ENCODE data around the gene EIF4G3. TPM values are rescaled to one million over a fixed set of nuclear protein-coding genes. Genes with fewer than 3 reads are reported as not detected.

The EIF4G3 gene
- total RNA-seq, 2 donors from 2014 or later, result 33.4 to 38.5 TPM

DNA sequence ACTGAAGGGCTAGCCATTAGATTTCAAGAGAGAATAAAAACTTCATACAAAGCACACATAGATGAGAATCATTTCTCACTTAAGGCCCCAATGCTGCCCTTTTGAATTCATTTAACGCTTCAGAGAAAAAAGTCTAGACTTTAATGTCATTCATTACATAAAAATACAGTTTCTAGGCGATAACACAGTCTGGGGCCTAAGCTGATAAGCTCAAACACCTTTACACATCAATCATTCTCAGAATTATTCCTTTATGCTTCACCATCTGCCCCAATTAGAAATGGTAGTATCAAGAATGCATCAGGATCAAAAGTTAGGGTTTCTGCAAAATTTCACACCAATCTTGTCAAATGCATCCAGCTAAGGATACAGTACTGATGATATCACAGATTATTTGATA is 289.5 kb downstream of the EIF4G3 start:
- Histone ChIP-seq H3K4me1 (no peaks in the 10 kb centered on the region), H3K36me3 (peaks cover 4% of the 10 kb centered on the region), H3K27me3 (no peaks in the 10 kb centered on the region), H3K27ac (no peak overlapping the region), H3K9me3 (no peaks in the 10 kb centered on the region), H3K4me3 (no peak overlapping the region)
- TF ChIP-seq, protein P1, sequence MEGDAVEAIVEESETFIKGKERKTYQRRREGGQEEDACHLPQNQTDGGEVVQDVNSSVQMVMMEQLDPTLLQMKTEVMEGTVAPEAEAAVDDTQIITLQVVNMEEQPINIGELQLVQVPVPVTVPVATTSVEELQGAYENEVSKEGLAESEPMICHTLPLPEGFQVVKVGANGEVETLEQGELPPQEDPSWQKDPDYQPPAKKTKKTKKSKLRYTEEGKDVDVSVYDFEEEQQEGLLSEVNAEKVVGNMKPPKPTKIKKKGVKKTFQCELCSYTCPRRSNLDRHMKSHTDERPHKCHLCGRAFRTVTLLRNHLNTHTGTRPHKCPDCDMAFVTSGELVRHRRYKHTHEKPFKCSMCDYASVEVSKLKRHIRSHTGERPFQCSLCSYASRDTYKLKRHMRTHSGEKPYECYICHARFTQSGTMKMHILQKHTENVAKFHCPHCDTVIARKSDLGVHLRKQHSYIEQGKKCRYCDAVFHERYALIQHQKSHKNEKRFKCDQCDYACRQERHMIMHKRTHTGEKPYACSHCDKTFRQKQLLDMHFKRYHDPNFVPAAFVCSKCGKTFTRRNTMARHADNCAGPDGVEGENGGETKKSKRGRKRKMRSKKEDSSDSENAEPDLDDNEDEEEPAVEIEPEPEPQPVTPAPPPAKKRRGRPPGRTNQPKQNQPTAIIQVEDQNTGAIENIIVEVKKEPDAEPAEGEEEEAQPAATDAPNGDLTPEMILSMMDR (IDR thresholded peaks at IDR 0.05), result no peak
- no peak for DNase-seq (ENCODE audit: low spot score)

- no peaks in the 10 kb centered on the region for H3K9me3 ChIP-seq
- TF ChIP-seq, protein P1 (IDR thresholded peaks at IDR 0.05), result no peak
- DNase-seq (ENCODE audit: low spot score), result no peak
- no peak overlapping the region for H3K27ac ChIP-seq
- no peaks in the 10 kb centered on the region for H3K27me3 ChIP-seq
- no peaks in the 10 kb centered on the region for H3K36me3 ChIP-seq
- no peak overlapping the region for H3K4me3 ChIP-seq
- H3K4me1 ChIP-seq, result no peaks in the 10 kb centered on the region
These were observed 291.6 kb downstream of the EIF4G3 start for GRCh38 chr1:20885121-20885520.

GRCh38 chr1:20884513-20884912 is 292.2 kb downstream of the EIF4G3 start:
- DNase-seq (ENCODE audit: low spot score), result no peak
- no peak overlapping the region for H3K27ac ChIP-seq
- no peaks in the 10 kb centered on the region for H3K4me1 ChIP-seq
- H3K36me3 ChIP-seq, result no peaks in the 10 kb centered on the region
- no peaks in the 10 kb centered on the region for H3K9me3 ChIP-seq
- H3K4me3 ChIP-seq, result no peak overlapping the region
- TF ChIP-seq, protein P1 (IDR thresholded peaks at IDR 0.05), result no peak
- no peaks in the 10 kb centered on the region for H3K27me3 ChIP-seq

- Histone ChIP-seq H3K27ac (no peak overlapping the region), H3K9me3 (no peaks in the 10 kb centered on the region), H3K4me1 (no peaks in the 10 kb centered on the region), H3K27me3 (no peaks in the 10 kb centered on the region), H3K4me3 (no peak overlapping the region), H3K36me3 (no peaks in the 10 kb centered on the region)
- TF ChIP-seq, protein P1 (IDR thresholded peaks at IDR 0.05), result no peak
- DNase-seq (ENCODE audit: low spot score), result no peak
These were observed 292.9 kb downstream of the EIF4G3 start for GRCh38 chr1:20883766-20884165.

DNA sequence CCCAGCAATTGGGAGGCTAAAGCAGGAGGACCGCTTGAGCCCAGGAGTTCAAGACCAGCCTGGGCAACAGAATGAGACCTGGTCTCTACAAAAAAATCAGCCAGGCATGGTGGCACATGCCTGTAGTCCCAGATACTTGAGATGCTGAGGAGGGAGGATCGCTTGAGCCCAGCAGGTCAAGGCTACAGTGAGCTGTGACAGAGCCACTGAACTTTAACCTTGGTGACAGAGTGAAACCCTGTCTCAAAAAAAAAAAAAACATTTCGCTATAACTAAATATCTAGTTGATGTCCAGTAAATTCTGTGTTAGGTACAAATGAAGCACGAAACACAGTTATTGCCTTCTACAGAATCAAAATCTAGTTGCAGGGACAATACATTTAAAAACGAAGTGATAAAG is 293.9 kb downstream of the EIF4G3 start:
- Histone ChIP-seq H3K27ac (no peak overlapping the region), H3K27me3 (no peaks in the 10 kb centered on the region), H3K9me3 (no peaks in the 10 kb centered on the region), H3K4me1 (no peaks in the 10 kb centered on the region), H3K4me3 (no peak overlapping the region), H3K36me3 (no peaks in the 10 kb centered on the region)
- TF ChIP-seq, protein P1 (IDR thresholded peaks at IDR 0.05), result no peak
- no peak for DNase-seq (ENCODE audit: low spot score)

- Histone ChIP-seq H3K9me3 (no peaks in the 10 kb centered on the region), H3K27ac (no peak overlapping the region), H3K4me1 (no peaks in the 10 kb centered on the region), H3K36me3 (no peaks in the 10 kb centered on the region), H3K4me3 (no peak overlapping the region), H3K27me3 (no peaks in the 10 kb centered on the region)
- no peak for DNase-seq (ENCODE audit: low spot score)
- TF ChIP-seq, protein P1 (IDR thresholded peaks at IDR 0.05), result no peak
These were observed 297.9 kb downstream of the EIF4G3 start for GRCh38 chr1:20878799-20879198.

Data from right atrium auricular region (tissue), 2 donors.